ENCODE results near the gene COX20.

Gene COX20

GRCh38 chr1:244864253-244865027 lies 29.0 kb downstream of the COX20 start, which contains the start of gene HNRNPU:
Gene HNRNPU (minus strand): TSS chr1:244864543. CDS start chr1:244864307, 236 bp downstream.
- Mint-ChIP-seq H3K4me3 (peak within 1 kb of the TSS; percentile 98), H3K27ac (peak within 1 kb of the TSS; percentile 98), H3K9me3 (no peaks in the 10 kb centered on the region), H3K36me3 (ENCODE audit: low read depth) (peaks cover 36% of the 10 kb centered on the region), H3K4me1 (ENCODE audit: low read depth) (peaks cover 39% of the 10 kb centered on the region), H3K27me3 (ENCODE audit: low read depth) (no peaks in the 10 kb centered on the region)
- DNase-seq (ENCODE audit: low spot score): peak; percentile 98

- peaks cover 32% of the 10 kb centered on the region for H3K36me3 Mint-ChIP-seq (ENCODE audit: low read depth)
- DNase-seq (ENCODE audit: low spot score): no peak
- peak overlapping the region; percentile 98 for H3K4me3 Mint-ChIP-seq
- peak overlapping the region; percentile 98 for H3K27ac Mint-ChIP-seq
- peaks cover 36% of the 10 kb centered on the region for H3K4me1 Mint-ChIP-seq (ENCODE audit: low read depth)
- no peaks in the 10 kb centered on the region for H3K9me3 Mint-ChIP-seq
- H3K27me3 Mint-ChIP-seq (ENCODE audit: low read depth): no peaks in the 10 kb centered on the region
Measured at GRCh38 chr1:244865028-244865371, 29.5 kb downstream of the COX20 start.

GRCh38 chr1:244865820-244866219 lies 30.4 kb downstream of the COX20 start:
- H3K36me3 Mint-ChIP-seq (ENCODE audit: low read depth): peaks cover 23% of the 10 kb centered on the region
- DNase-seq (ENCODE audit: low spot score): no peak
- H3K4me3 Mint-ChIP-seq: peak overlapping the region; percentile 98
- peaks cover 29% of the 10 kb centered on the region for H3K4me1 Mint-ChIP-seq (ENCODE audit: low read depth)
- H3K27me3 Mint-ChIP-seq (ENCODE audit: low read depth): no peaks in the 10 kb centered on the region
- H3K9me3 Mint-ChIP-seq: no peaks in the 10 kb centered on the region
- peak overlapping the region; percentile 98 for H3K27ac Mint-ChIP-seq

GRCh38 chr1:244866355-244866754 lies 30.9 kb downstream of the COX20 start:
- no peak for DNase-seq (ENCODE audit: low spot score)
- Mint-ChIP-seq H3K36me3 (ENCODE audit: low read depth) (peaks cover 18% of the 10 kb centered on the region), H3K27ac (peak overlapping the region; percentile 27), H3K9me3 (no peaks in the 10 kb centered on the region), H3K27me3 (ENCODE audit: low read depth) (no peaks in the 10 kb centered on the region), H3K4me3 (no peak overlapping the region), H3K4me1 (ENCODE audit: low read depth) (peaks cover 24% of the 10 kb centered on the region)

- H3K4me3 Mint-ChIP-seq: no peak overlapping the region
Measured at GRCh38 chr1:244868484-244869363, 33.3 kb downstream of the COX20 start.

GRCh38 chr1:244869364-244869827 lies 33.9 kb downstream of the COX20 start:
- Mint-ChIP-seq H3K36me3 (ENCODE audit: low read depth) (no peaks in the 10 kb centered on the region), H3K4me1 (ENCODE audit: low read depth) (peaks cover 17% of the 10 kb centered on the region), H3K27me3 (ENCODE audit: low read depth) (no peaks in the 10 kb centered on the region), H3K4me3 (no peak overlapping the region), H3K27ac (no peak overlapping the region), H3K9me3 (no peaks in the 10 kb centered on the region)
- no peak for DNase-seq (ENCODE audit: low spot score)

More at GRCh38 chr1:244868484-244869363, 33.3 kb downstream of the COX20 start:
- no peak for DNase-seq (ENCODE audit: low spot score)
- Mint-ChIP-seq H3K4me1 (ENCODE audit: low read depth) (peaks cover 17% of the 10 kb centered on the region), H3K27ac (no peak overlapping the region), H3K9me3 (no peaks in the 10 kb centered on the region), H3K36me3 (ENCODE audit: low read depth) (peaks cover 4% of the 10 kb centered on the region), H3K27me3 (ENCODE audit: low read depth) (no peaks in the 10 kb centered on the region)

- H3K27me3 Mint-ChIP-seq (ENCODE audit: low read depth): no peaks in the 10 kb centered on the region
- H3K4me1 Mint-ChIP-seq (ENCODE audit: low read depth): peaks cover 14% of the 10 kb centered on the region
- no peak for DNase-seq (ENCODE audit: low spot score)
- no peaks in the 10 kb centered on the region for H3K36me3 Mint-ChIP-seq (ENCODE audit: low read depth)
- H3K4me3 Mint-ChIP-seq: no peak overlapping the region
- H3K27ac Mint-ChIP-seq: no peak overlapping the region
- H3K9me3 Mint-ChIP-seq: no peaks in the 10 kb centered on the region
Measured at GRCh38 chr1:244869950-244870349, 34.5 kb downstream of the COX20 start.

GRCh38 chr1:244874974-244875579 lies 39.6 kb downstream of the COX20 start:
- Mint-ChIP-seq H3K9me3 (no peaks in the 10 kb centered on the region), H3K27me3 (ENCODE audit: low read depth) (peaks cover 11% of the 10 kb centered on the region), H3K27ac (no peak overlapping the region), H3K4me3 (no peak overlapping the region), H3K36me3 (ENCODE audit: low read depth) (no peaks in the 10 kb centered on the region), H3K4me1 (ENCODE audit: low read depth) (no peaks in the 10 kb centered on the region)
- DNase-seq (ENCODE audit: low spot score): no peak

GRCh38 chr1:244876228-244876910 lies 40.9 kb downstream of the COX20 start:
- H3K27me3 Mint-ChIP-seq (ENCODE audit: low read depth): peaks cover 11% of the 10 kb centered on the region
- H3K36me3 Mint-ChIP-seq (ENCODE audit: low read depth): no peaks in the 10 kb centered on the region
- DNase-seq (ENCODE audit: low spot score): no peak
- no peak overlapping the region for H3K4me3 Mint-ChIP-seq
- H3K4me1 Mint-ChIP-seq (ENCODE audit: low read depth): no peaks in the 10 kb centered on the region
- H3K9me3 Mint-ChIP-seq: no peaks in the 10 kb centered on the region
- no peak overlapping the region for H3K27ac Mint-ChIP-seq

GRCh38 chr1:244878681-244879080 lies 43.2 kb downstream of the COX20 start:
- Mint-ChIP-seq H3K27me3 (ENCODE audit: low read depth) (peaks cover 11% of the 10 kb centered on the region), H3K4me1 (ENCODE audit: low read depth) (no peaks in the 10 kb centered on the region), H3K9me3 (no peaks in the 10 kb centered on the region), H3K36me3 (ENCODE audit: low read depth) (no peaks in the 10 kb centered on the region), H3K4me3 (no peak overlapping the region), H3K27ac (no peak overlapping the region)
- no peak for DNase-seq (ENCODE audit: low spot score)

GRCh38 chr1:244881552-244882280 lies 46.3 kb downstream of the COX20 start:
- Mint-ChIP-seq H3K36me3 (ENCODE audit: low read depth) (no peaks in the 10 kb centered on the region), H3K4me3 (no peak overlapping the region), H3K27me3 (ENCODE audit: low read depth) (peaks cover 6% of the 10 kb centered on the region), H3K4me1 (ENCODE audit: low read depth) (no peaks in the 10 kb centered on the region), H3K9me3 (no peaks in the 10 kb centered on the region), H3K27ac (no peak overlapping the region)
- DNase-seq (ENCODE audit: low spot score): no peak

GRCh38 chr1:244887281-244887680 lies 51.8 kb downstream of the COX20 start:
- no peak overlapping the region for H3K4me3 Mint-ChIP-seq
- H3K4me1 Mint-ChIP-seq (ENCODE audit: low read depth): no peaks in the 10 kb centered on the region
- no peak for DNase-seq (ENCODE audit: low spot score)
- H3K36me3 Mint-ChIP-seq (ENCODE audit: low read depth): no peaks in the 10 kb centered on the region
- H3K9me3 Mint-ChIP-seq: no peaks in the 10 kb centered on the region
- H3K27ac Mint-ChIP-seq: no peak overlapping the region
- H3K27me3 Mint-ChIP-seq (ENCODE audit: low read depth): peaks cover 5% of the 10 kb centered on the region

GRCh38 chr1:244893836-244894235 lies 58.4 kb downstream of the COX20 start:
- DNase-seq (ENCODE audit: low spot score): no peak
- no peak overlapping the region for H3K4me3 Mint-ChIP-seq
- no peak overlapping the region for H3K27ac Mint-ChIP-seq
- H3K36me3 Mint-ChIP-seq (ENCODE audit: low read depth): no peaks in the 10 kb centered on the region
- no peaks in the 10 kb centered on the region for H3K27me3 Mint-ChIP-seq (ENCODE audit: low read depth)
- H3K4me1 Mint-ChIP-seq (ENCODE audit: low read depth): no peaks in the 10 kb centered on the region
- no peaks in the 10 kb centered on the region for H3K9me3 Mint-ChIP-seq
